PC-3 (cell line): Measurements from ENCODE around the gene TRIM33. TPM values are rescaled to one million over a fixed set of nuclear protein-coding genes. Genes with fewer than 3 reads are reported as not detected.

Experiments
- ATAC-seq: fragments of 200-7000 bp; cut with Tn5 transposase; 2 replicates; pipeline ENCODE4 v1.9.1; 2020; ENCODE audit warnings: mild to moderate bottlenecking, moderate library complexity
- BruUV-seq: library from RNA; stranded (reverse); fragments of 400-500 nt; replicated peaks from 2 replicates; lab custom pipeline; 2021; lab: Mats Ljungman, UMichigan
- CTCF ChIA-PET: fragments of 300-600 bp; sonication (Branson Sonifier 250); formaldehyde crosslinking; loops from one replicate; lab custom pipeline; 2022; ENCODE audit warnings: antibody characterized with exemption; lab: Charles Lee
- POLR2A ChIA-PET: fragments of 300-600 bp; sonication (Branson Sonifier 250); formaldehyde crosslinking; loops from one replicate; lab custom pipeline; 2022; ENCODE audit warnings: antibody characterized with exemption; ENCODE audit not compliant: unreplicated experiment; lab: Charles Lee
- DNase-seq: peaks from one replicate; pipeline ENCODE4 v3.0.0-alpha.2; 2015
- H2AFZ ChIP-seq: fragments of 300-600 bp; sonication (generic); 2 replicates; pipeline ENCODE4 v1.6.0; 2016; ENCODE audit warnings: antibody characterized with exemption, low read length
- H3F3A ChIP-seq: fragments of 300-600 bp; sonication (generic); one replicate; pipeline ENCODE4 v1.6.0; 2017; ENCODE audit warnings: antibody characterized with exemption, low read length, control low read depth, mild to moderate bottlenecking; ENCODE audit not compliant: unreplicated experiment
- H3K27ac ChIP-seq: fragments of 300-600 bp; sonication (generic); 2 replicates; pipeline ENCODE4 v1.5.1; 2016; ENCODE audit warnings: mild to moderate bottlenecking, low read length
- H3K27me3 ChIP-seq: fragments of 300-600 bp; sonication (generic); 2 replicates; pipeline ENCODE4 v1.6.1; 2016; ENCODE audit warnings: low read length, mixed read lengths
- H3K36me3 ChIP-seq: fragments of 300-600 bp; sonication (generic); 2 replicates; pipeline ENCODE4 v1.6.1; 2016; ENCODE audit warnings: low read depth, mixed run types, low read length, mixed read lengths
- H3K4me1 ChIP-seq: fragments of 300-600 bp; sonication (generic); 2 replicates; pipeline ENCODE4 v1.5.1; 2016; ENCODE audit warnings: low read length; ENCODE audit not compliant: insufficient read depth
- H3K4me2 ChIP-seq: fragments of 300-600 bp; sonication (generic); 2 replicates; pipeline ENCODE4 v1.6.0; 2016; ENCODE audit warnings: low read length
- H3K4me3 ChIP-seq: fragments of 300-600 bp; sonication (generic); 2 replicates; pipeline ENCODE4 v1.5.1; 2016; ENCODE audit warnings: mild to moderate bottlenecking, low read length, mixed read lengths
- H3K79me2 ChIP-seq: fragments of 300-600 bp; sonication (generic); 2 replicates; pipeline ENCODE4 v1.6.1; 2017; ENCODE audit warnings: low read length, mixed read lengths
- H3K9ac ChIP-seq: fragments of 300-600 bp; sonication (generic); 2 replicates; pipeline ENCODE4 v1.6.0; 2016; ENCODE audit warnings: mild to moderate bottlenecking, low read length
- H3K9me2 ChIP-seq: fragments of 300-600 bp; sonication (generic); replicated peaks from 2 replicates; pipeline ENCODE4 v1.6.1; 2016; ENCODE audit warnings: mixed run types, low read length, mixed read lengths
- H3K9me3 ChIP-seq: fragments of 300-600 bp; sonication (generic); 2 replicates; pipeline ENCODE4 v1.6.1; 2016; ENCODE audit warnings: low read length, mixed read lengths
- H4K20me1 ChIP-seq: fragments of 300-600 bp; sonication (generic); 2 replicates; pipeline ENCODE4 v1.6.1; 2016; ENCODE audit warnings: low read length, mixed read lengths
- EZH2 ChIP-seq: fragments of 300-600 bp; sonication (generic); IDR thresholded peaks from one replicate; pipeline ENCODE4 v1.6.1; 2017; ENCODE audit warnings: antibody characterized with exemption, mild to moderate bottlenecking, low read length; ENCODE audit not compliant: unreplicated experiment
- EZH2phosphoT487 ChIP-seq: fragments of 300-600 bp; sonication (generic); IDR thresholded peaks from 2 replicates; pipeline ENCODE4 v1.6.1; 2018; ENCODE audit warnings: mild to moderate bottlenecking, antibody characterized with exemption, low read length, borderline replicate concordance
- intact Hi-C: fragments of 100-400 bp; cut with micrococcal nuclease; formaldehyde crosslinking; loops from 2 replicates; pipeline ENCODE4 v1.9.0; 2023
- total RNA-seq: library from RNA; depleted of rRNA; stranded (reverse); fragments of >200 nt; gene quantifications from 2 replicates; pipeline ENCODE4 v1.2.3, GENCODE V29; 2014
- TF ChIP-seq, protein P1 (sequence below): fragments of 300-600 bp; sonication (generic); conservative IDR thresholded peaks from 2 replicates; pipeline ENCODE4 v1.5.1; 2017; ENCODE audit warnings: antibody characterized with exemption, low read depth, mild to moderate bottlenecking, low read length

Gene TRIM33
- total RNA-seq, 1 experiment from 2014 or later, result 36.7 TPM

DNA sequence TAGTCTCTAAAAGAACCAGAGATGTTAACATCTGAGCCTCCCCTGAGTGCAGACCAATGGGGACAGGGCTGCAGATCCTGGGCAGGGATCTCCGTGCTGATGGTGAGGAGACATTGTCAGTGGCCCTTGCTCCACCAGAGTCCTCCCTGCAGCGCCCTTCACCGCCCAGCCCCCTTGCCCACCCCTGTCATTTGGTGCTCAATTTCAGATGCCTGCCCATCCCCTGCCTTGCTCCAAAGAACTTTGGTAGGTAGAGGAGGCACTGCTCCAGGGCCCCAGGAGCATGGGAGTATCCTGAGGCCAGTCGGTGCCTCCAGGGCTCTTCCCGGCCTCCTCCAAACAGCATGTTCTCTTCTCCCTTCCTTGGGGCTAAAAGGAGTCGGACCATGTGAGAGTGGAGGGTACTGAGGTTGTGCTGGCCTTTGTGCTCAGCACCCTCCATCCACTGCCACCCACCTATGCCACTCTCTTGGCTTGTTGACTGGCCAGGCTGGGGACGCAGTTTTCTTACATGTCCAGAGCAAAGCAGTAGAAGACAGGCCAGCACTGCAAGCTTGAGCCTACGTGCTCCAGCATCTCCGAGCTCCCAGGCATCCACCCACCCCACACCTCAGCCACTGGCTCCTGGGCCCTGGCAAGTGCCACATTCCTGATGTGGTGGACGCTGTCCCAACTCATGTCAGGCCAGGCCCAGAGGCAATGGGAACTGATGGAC, 160.1 kb downstream of the TRIM33 start:
- Histone ChIP-seq H3K9ac (no peak overlapping the region), H3K9me2 (0 out of 2 replicates have a peak, but pooled peaks cover 3% of the 10 kb centered on the region), H3K4me1 (peaks cover 7% of the 10 kb centered on the region; the same call in 1 of the 2 replicates), H3K9me3 (no peaks in the 10 kb centered on the region), H4K20me1 (no peaks in the 10 kb centered on the region), H2AFZ (no peak overlapping the region), H3K36me3 (no peaks in the 10 kb centered on the region), H3F3A (no peaks in the 10 kb centered on the region), H3K27me3 (no peaks in the 10 kb centered on the region), H3K79me2 (no peaks in the 10 kb centered on the region), H3K4me3 (no peak overlapping the region), H3K27ac (no peak overlapping the region), H3K4me2 (no peak overlapping the region)
- TF ChIP-seq EZH2 (no peak), EZH2phosphoT487 (no peak)
- TF ChIP-seq, protein P1, sequence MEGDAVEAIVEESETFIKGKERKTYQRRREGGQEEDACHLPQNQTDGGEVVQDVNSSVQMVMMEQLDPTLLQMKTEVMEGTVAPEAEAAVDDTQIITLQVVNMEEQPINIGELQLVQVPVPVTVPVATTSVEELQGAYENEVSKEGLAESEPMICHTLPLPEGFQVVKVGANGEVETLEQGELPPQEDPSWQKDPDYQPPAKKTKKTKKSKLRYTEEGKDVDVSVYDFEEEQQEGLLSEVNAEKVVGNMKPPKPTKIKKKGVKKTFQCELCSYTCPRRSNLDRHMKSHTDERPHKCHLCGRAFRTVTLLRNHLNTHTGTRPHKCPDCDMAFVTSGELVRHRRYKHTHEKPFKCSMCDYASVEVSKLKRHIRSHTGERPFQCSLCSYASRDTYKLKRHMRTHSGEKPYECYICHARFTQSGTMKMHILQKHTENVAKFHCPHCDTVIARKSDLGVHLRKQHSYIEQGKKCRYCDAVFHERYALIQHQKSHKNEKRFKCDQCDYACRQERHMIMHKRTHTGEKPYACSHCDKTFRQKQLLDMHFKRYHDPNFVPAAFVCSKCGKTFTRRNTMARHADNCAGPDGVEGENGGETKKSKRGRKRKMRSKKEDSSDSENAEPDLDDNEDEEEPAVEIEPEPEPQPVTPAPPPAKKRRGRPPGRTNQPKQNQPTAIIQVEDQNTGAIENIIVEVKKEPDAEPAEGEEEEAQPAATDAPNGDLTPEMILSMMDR, result no peak
- ChIA-PET CTCF (no interaction called here), POLR2A (no interaction called here)
- no peak for DNase-seq
- ATAC-seq, result no peak
- intact Hi-C loops, result no loop called here
- no TSS peak for BruUV-seq

DNA sequence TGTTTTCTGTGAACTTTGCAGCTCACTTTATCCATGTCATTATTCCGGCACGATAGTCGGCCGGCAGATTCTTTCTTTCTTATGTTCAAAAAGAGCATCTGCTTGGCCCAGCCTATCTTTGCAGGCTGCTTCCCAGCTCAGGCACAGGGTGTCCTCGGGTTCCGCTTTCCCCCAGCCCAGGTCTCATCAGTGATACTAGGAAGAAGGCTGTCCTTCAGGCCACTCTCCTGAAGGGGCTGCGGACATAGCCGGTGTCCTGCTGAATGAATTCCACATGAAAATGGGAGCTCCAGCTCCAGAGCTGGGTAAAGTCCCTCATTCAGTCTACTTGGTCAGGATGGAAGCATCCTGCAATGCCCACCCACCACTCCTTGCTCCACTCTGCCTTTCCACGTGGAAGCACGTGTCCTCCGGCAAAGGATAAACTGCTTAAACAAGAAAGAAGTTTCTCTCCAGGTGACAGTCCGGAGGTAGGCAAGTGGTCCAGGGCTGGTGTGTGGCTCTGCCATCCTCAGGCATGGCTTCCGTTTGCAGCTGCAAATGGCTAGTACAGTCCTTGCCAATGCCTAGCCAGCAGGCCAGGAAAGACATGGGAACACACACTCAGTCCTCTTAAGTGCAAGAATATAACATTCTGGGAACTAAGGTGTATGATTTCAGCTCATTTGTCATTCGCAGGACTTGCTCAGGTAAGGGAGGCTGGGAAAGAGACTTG, 161.0 kb downstream of the TRIM33 start:
- ChIA-PET CTCF (interaction anchor here (0.6 kb wide), 1 partner anchor 62 kb away, joined by 7 read pairs; no protein-coding TSS in a partner anchor), POLR2A (no interaction called here)
- no peak overlapping the region for H3K4me2 ChIP-seq
- no peak overlapping the region for H3K27ac ChIP-seq
- ATAC-seq, result no peak
- 0 out of 2 replicates have a peak, but pooled peaks cover 1% of the 10 kb centered on the region for H3K9me2 ChIP-seq
- no peak overlapping the region for H2AFZ ChIP-seq
- no TSS peak for BruUV-seq
- no peaks in the 10 kb centered on the region for H3K27me3 ChIP-seq
- peaks cover 8% of the 10 kb centered on the region; the same call in 1 of the 2 replicates for H3K4me1 ChIP-seq
- H3K4me3 ChIP-seq, result no peak overlapping the region
- DNase-seq, result no peak
- H3K9ac ChIP-seq, result no peak overlapping the region
- no peaks in the 10 kb centered on the region for H3F3A ChIP-seq
- H4K20me1 ChIP-seq, result no peaks in the 10 kb centered on the region
- H3K36me3 ChIP-seq, result no peaks in the 10 kb centered on the region
- intact Hi-C loops, result no loop called here
- TF ChIP-seq EZH2 (no peak), EZH2phosphoT487 (no peak)
- TF ChIP-seq, protein P1, result no peak
- no peaks in the 10 kb centered on the region for H3K9me3 ChIP-seq
- H3K79me2 ChIP-seq, result no peaks in the 10 kb centered on the region
